ENCODE data around the gene LAMA2.

LAMA2 gene

GRCh38 chr6:129521946-129522345, 639.0 kb downstream of the LAMA2 start:
- H3K36me3 ChIP-seq (ENCODE audit: control insufficient read depth, insufficient read depth, low read length): no peaks in the 10 kb centered on the region
- no peak overlapping the region for H3K27ac ChIP-seq (ENCODE audit: low read length)
- WGBS (ENCODE audit: insufficient coverage, insufficient read length): no CpG with 5 or more reads among the region's 2 CpGs
- no peaks in the 10 kb centered on the region for H3K27me3 ChIP-seq (ENCODE audit: control insufficient read depth, insufficient read depth, low read length)
- no peaks in the 10 kb centered on the region for H3K4me1 ChIP-seq (ENCODE audit: control insufficient read depth, insufficient read depth, low read length)
- DNase-seq (ENCODE audit: low read depth, low spot score): no peak
- no peak overlapping the region for H3K4me3 ChIP-seq (ENCODE audit: low read length)
- no peaks in the 10 kb centered on the region for H3K9me3 ChIP-seq (ENCODE audit: control insufficient read depth, insufficient read depth, low read length)

GRCh38 chr6:129523816-129524215, 640.9 kb downstream of the LAMA2 start:
- no peaks in the 10 kb centered on the region for H3K9me3 ChIP-seq (ENCODE audit: control insufficient read depth, insufficient read depth, low read length)
- no peak for DNase-seq (ENCODE audit: low read depth, low spot score)
- no peaks in the 10 kb centered on the region for H3K4me1 ChIP-seq (ENCODE audit: control insufficient read depth, insufficient read depth, low read length)
- H3K4me3 ChIP-seq (ENCODE audit: low read length): no peak overlapping the region
- no peaks in the 10 kb centered on the region for H3K27me3 ChIP-seq (ENCODE audit: control insufficient read depth, insufficient read depth, low read length)
- H3K36me3 ChIP-seq (ENCODE audit: control insufficient read depth, insufficient read depth, low read length): no peaks in the 10 kb centered on the region
- no peak overlapping the region for H3K27ac ChIP-seq (ENCODE audit: low read length)
- no CpG with 5 or more reads among the region's 4 CpGs for WGBS (ENCODE audit: insufficient coverage, insufficient read length)

- H3K9me3 ChIP-seq (ENCODE audit: control insufficient read depth, insufficient read depth, low read length): no peaks in the 10 kb centered on the region
- WGBS (ENCODE audit: insufficient coverage, insufficient read length): no CpG with 5 or more reads among the region's 1 CpG
- H3K4me1 ChIP-seq (ENCODE audit: control insufficient read depth, insufficient read depth, low read length): no peaks in the 10 kb centered on the region
- no peak for DNase-seq (ENCODE audit: low read depth, low spot score)
- H3K4me3 ChIP-seq (ENCODE audit: low read length): no peak overlapping the region
- no peaks in the 10 kb centered on the region for H3K27me3 ChIP-seq (ENCODE audit: control insufficient read depth, insufficient read depth, low read length)
- no peak overlapping the region for H3K27ac ChIP-seq (ENCODE audit: low read length)
- H3K36me3 ChIP-seq (ENCODE audit: control insufficient read depth, insufficient read depth, low read length): no peaks in the 10 kb centered on the region
Observed at GRCh38 chr6:129525055-129525454, 642.1 kb downstream of the LAMA2 start.

GRCh38 chr6:129534926-129535325, 652.0 kb downstream of the LAMA2 start:
- Histone ChIP-seq H3K4me3 (ENCODE audit: low read length) (no peak overlapping the region), H3K36me3 (ENCODE audit: control insufficient read depth, insufficient read depth, low read length) (no peaks in the 10 kb centered on the region), H3K27ac (ENCODE audit: low read length) (no peak overlapping the region), H3K27me3 (ENCODE audit: control insufficient read depth, insufficient read depth, low read length) (no peaks in the 10 kb centered on the region), H3K4me1 (ENCODE audit: control insufficient read depth, insufficient read depth, low read length) (no peaks in the 10 kb centered on the region), H3K9me3 (ENCODE audit: control insufficient read depth, insufficient read depth, low read length) (no peaks in the 10 kb centered on the region)
- DNase-seq (ENCODE audit: low read depth, low spot score): no peak

- no peaks in the 10 kb centered on the region for H3K36me3 ChIP-seq (ENCODE audit: control insufficient read depth, insufficient read depth, low read length)
- DNase-seq (ENCODE audit: low read depth, low spot score): no peak
- no peak overlapping the region for H3K27ac ChIP-seq (ENCODE audit: low read length)
- no peaks in the 10 kb centered on the region for H3K27me3 ChIP-seq (ENCODE audit: control insufficient read depth, insufficient read depth, low read length)
- no peak overlapping the region for H3K4me3 ChIP-seq (ENCODE audit: low read length)
- no peaks in the 10 kb centered on the region for H3K9me3 ChIP-seq (ENCODE audit: control insufficient read depth, insufficient read depth, low read length)
- no peaks in the 10 kb centered on the region for H3K4me1 ChIP-seq (ENCODE audit: control insufficient read depth, insufficient read depth, low read length)
Observed at GRCh38 chr6:129536271-129536670, 653.3 kb downstream of the LAMA2 start.

- no peaks in the 10 kb centered on the region for H3K36me3 ChIP-seq (ENCODE audit: control insufficient read depth, insufficient read depth, low read length)
- no peak overlapping the region for H3K27ac ChIP-seq (ENCODE audit: low read length)
- no peak for DNase-seq (ENCODE audit: low read depth, low spot score)
- H3K9me3 ChIP-seq (ENCODE audit: control insufficient read depth, insufficient read depth, low read length): no peaks in the 10 kb centered on the region
- no peaks in the 10 kb centered on the region for H3K27me3 ChIP-seq (ENCODE audit: control insufficient read depth, insufficient read depth, low read length)
- WGBS (ENCODE audit: insufficient coverage, insufficient read length): no CpG with 5 or more reads among the region's 2 CpGs
- H3K4me3 ChIP-seq (ENCODE audit: low read length): no peak overlapping the region
- H3K4me1 ChIP-seq (ENCODE audit: control insufficient read depth, insufficient read depth, low read length): no peaks in the 10 kb centered on the region
Observed at GRCh38 chr6:129539032-129539431, 656.1 kb downstream of the LAMA2 start.

GRCh38 chr6:129542705-129543104, 659.8 kb downstream of the LAMA2 start:
- WGBS (ENCODE audit: insufficient coverage, insufficient read length): 100% methylated on average over 1 of the region's 2 CpGs
- H3K27me3 ChIP-seq (ENCODE audit: control insufficient read depth, insufficient read depth, low read length): no peaks in the 10 kb centered on the region
- no peak for DNase-seq (ENCODE audit: low read depth, low spot score)
- H3K27ac ChIP-seq (ENCODE audit: low read length): no peak overlapping the region
- H3K4me1 ChIP-seq (ENCODE audit: control insufficient read depth, insufficient read depth, low read length): no peaks in the 10 kb centered on the region
- no peaks in the 10 kb centered on the region for H3K9me3 ChIP-seq (ENCODE audit: control insufficient read depth, insufficient read depth, low read length)
- H3K4me3 ChIP-seq (ENCODE audit: low read length): no peak overlapping the region
- H3K36me3 ChIP-seq (ENCODE audit: control insufficient read depth, insufficient read depth, low read length): no peaks in the 10 kb centered on the region

GRCh38 chr6:129543981-129544380, 661.0 kb downstream of the LAMA2 start:
- no peaks in the 10 kb centered on the region for H3K27me3 ChIP-seq (ENCODE audit: control insufficient read depth, insufficient read depth, low read length)
- no peak for DNase-seq (ENCODE audit: low read depth, low spot score)
- H3K9me3 ChIP-seq (ENCODE audit: control insufficient read depth, insufficient read depth, low read length): no peaks in the 10 kb centered on the region
- no peaks in the 10 kb centered on the region for H3K36me3 ChIP-seq (ENCODE audit: control insufficient read depth, insufficient read depth, low read length)
- no peak overlapping the region for H3K27ac ChIP-seq (ENCODE audit: low read length)
- WGBS (ENCODE audit: insufficient coverage, insufficient read length): no CpG with 5 or more reads among the region's 2 CpGs
- H3K4me1 ChIP-seq (ENCODE audit: control insufficient read depth, insufficient read depth, low read length): no peaks in the 10 kb centered on the region
- H3K4me3 ChIP-seq (ENCODE audit: low read length): no peak overlapping the region

- H3K27ac ChIP-seq (ENCODE audit: low read length): no peak overlapping the region
- no peaks in the 10 kb centered on the region for H3K9me3 ChIP-seq (ENCODE audit: control insufficient read depth, insufficient read depth, low read length)
- no peak overlapping the region for H3K4me3 ChIP-seq (ENCODE audit: low read length)
- WGBS (ENCODE audit: insufficient coverage, insufficient read length): no CpG with 5 or more reads among the region's 8 CpGs
- DNase-seq (ENCODE audit: low read depth, low spot score): no peak
- no peaks in the 10 kb centered on the region for H3K36me3 ChIP-seq (ENCODE audit: control insufficient read depth, insufficient read depth, low read length)
- H3K27me3 ChIP-seq (ENCODE audit: control insufficient read depth, insufficient read depth, low read length): no peaks in the 10 kb centered on the region
- no peaks in the 10 kb centered on the region for H3K4me1 ChIP-seq (ENCODE audit: control insufficient read depth, insufficient read depth, low read length)
Observed at GRCh38 chr6:129544892-129545612, 662.1 kb downstream of the LAMA2 start.

- no peaks in the 10 kb centered on the region for H3K27me3 ChIP-seq (ENCODE audit: control insufficient read depth, insufficient read depth, low read length)
- no peaks in the 10 kb centered on the region for H3K36me3 ChIP-seq (ENCODE audit: control insufficient read depth, insufficient read depth, low read length)
- H3K9me3 ChIP-seq (ENCODE audit: control insufficient read depth, insufficient read depth, low read length): no peaks in the 10 kb centered on the region
- H3K27ac ChIP-seq (ENCODE audit: low read length): no peak overlapping the region
- no peaks in the 10 kb centered on the region for H3K4me1 ChIP-seq (ENCODE audit: control insufficient read depth, insufficient read depth, low read length)
- DNase-seq (ENCODE audit: low read depth, low spot score): no peak
- no CpG with 5 or more reads among the region's 4 CpGs for WGBS (ENCODE audit: insufficient coverage, insufficient read length)
- no peak overlapping the region for H3K4me3 ChIP-seq (ENCODE audit: low read length)
Observed at GRCh38 chr6:129546702-129547101, 663.8 kb downstream of the LAMA2 start.

GRCh38 chr6:129551486-129551885, 668.5 kb downstream of the LAMA2 start:
- H3K27ac ChIP-seq (ENCODE audit: low read length): no peak overlapping the region
- no peaks in the 10 kb centered on the region for H3K36me3 ChIP-seq (ENCODE audit: control insufficient read depth, insufficient read depth, low read length)
- H3K4me1 ChIP-seq (ENCODE audit: control insufficient read depth, insufficient read depth, low read length): no peaks in the 10 kb centered on the region
- no peak overlapping the region for H3K4me3 ChIP-seq (ENCODE audit: low read length)
- no peak for DNase-seq (ENCODE audit: low read depth, low spot score)
- no peaks in the 10 kb centered on the region for H3K9me3 ChIP-seq (ENCODE audit: control insufficient read depth, insufficient read depth, low read length)
- no peaks in the 10 kb centered on the region for H3K27me3 ChIP-seq (ENCODE audit: control insufficient read depth, insufficient read depth, low read length)
- WGBS (ENCODE audit: insufficient coverage, insufficient read length): no CpG with 5 or more reads among the region's 1 CpG
